Gastrocnemius medialis (tissue), 4 donors: ENCODE data around the gene LEMD2. TPM values are rescaled to one million over a fixed set of nuclear protein-coding genes. Genes with fewer than 3 reads are reported as not detected.
A peak's percentile ranks its signal among the peaks of the same experiment; 100 is the strongest.

ENCODE experiments used
- ATAC-seq, 2 donors: fragments of 150-250 bp; one replicate each; pipeline ENCODE4 v1.9.1; 2016
- DNase-seq, 2 donors: peaks; one replicate each; pipeline ENCODE4 v3.0.0-alpha.2; 2019
- H3K27ac ChIP-seq, 4 donors: fragments of 200-600 bp; sonication (generic); 1 replicate in 1 of 4; 2 replicates in 3 of 4; pipeline ENCODE4 v1.5.1; 2016 to 2018; ENCODE audit warnings: mild to moderate bottlenecking in 2 of 4, moderate library complexity in 1 of 4
- H3K27me3 ChIP-seq, 3 donors: fragments of 200-600 bp; sonication (generic) in 2 of 3; 1 replicate in 1 of 3; 2 replicates in 2 of 3; pipeline versions ENCODE4 v1.5.1 to v1.6.0; 2016 to 2019; ENCODE audit warnings: mild to moderate bottlenecking in 1 of 3, moderate library complexity in 1 of 3
- H3K36me3 ChIP-seq, 2 donors: fragments of 200-600 bp; sonication (generic) in 1 of 2; one replicate each; pipeline ENCODE4 v1.5.1; 2017 to 2018
- H3K4me1 ChIP-seq, 2 donors: fragments of 200-600 bp; sonication (generic) in 1 of 2; one replicate each; pipeline ENCODE4 v1.5.1; 2016 to 2017; ENCODE audit warnings: mild to moderate bottlenecking in 2 of 2
- H3K4me3 ChIP-seq, 4 donors: fragments of 200-600 bp; sonication (generic) in 3 of 4; 1 replicate in 1 of 4; 2 replicates in 3 of 4; pipeline ENCODE4 v1.5.1; 2016 to 2019; ENCODE audit warnings: mild to moderate bottlenecking in 2 of 4
- H3K9me3 ChIP-seq, 3 donors: fragments of 200-600 bp; sonication (generic) in 2 of 3; 1 replicate in 1 of 3; 2 replicates in 2 of 3; pipeline ENCODE4 v1.5.1; 2016 to 2019
- POLR2A ChIP-seq, 2 donors: fragments of 450-650 bp; IDR thresholded peaks; one replicate each; pipeline ENCODE4 v1.6.1; 2017; ENCODE audit warnings: antibody characterized with exemption in 2 of 2, mild to moderate bottlenecking in 2 of 2, moderate library complexity in 2 of 2
- in situ Hi-C, 4 donors: fragments of 200-750 bp; cut with MboI; loops; one replicate each; pipeline versions ENCODE4 v1.15.0 to v1.8.0; 2017; ENCODE audit warnings: low sequenced_read_pairs in 4 of 4
- intact Hi-C: fragments of 100-400 bp; cut with DNase I; formaldehyde crosslinking; loops from one replicate; pipeline ENCODE4 v1.15.1; 2023; ENCODE audit warnings: low total_unique reads
- total RNA-seq, 4 donors: library from RNA; depleted of rRNA; stranded (reverse); fragments of >200 nt; gene quantifications; one replicate each; pipeline versions ENCODE4 v1.1.0 to v1.2.3, GENCODE V29; 2016
- TF ChIP-seq, protein P1 (sequence below), 5 experiments: fragments of 450-650 bp in 3 of 5; fragments of 200-600 bp in 2 of 5; sonication (generic) in 2 of 5; IDR thresholded peaks in 4 of 5; conservative IDR thresholded peaks in 1 of 5; 1 replicate in 4 of 5; 2 replicates in 1 of 5; pipeline ENCODE4 v1.5.1; 2016 to 2019; ENCODE audit warnings: antibody characterized with exemption in 5 of 5, mild to moderate bottlenecking in 3 of 5, moderate library complexity in 3 of 5

The LEMD2 gene
- total RNA-seq, 4 donors from 2014 or later: 34.1 to 39.1 (median 38.1) TPM

DNA sequence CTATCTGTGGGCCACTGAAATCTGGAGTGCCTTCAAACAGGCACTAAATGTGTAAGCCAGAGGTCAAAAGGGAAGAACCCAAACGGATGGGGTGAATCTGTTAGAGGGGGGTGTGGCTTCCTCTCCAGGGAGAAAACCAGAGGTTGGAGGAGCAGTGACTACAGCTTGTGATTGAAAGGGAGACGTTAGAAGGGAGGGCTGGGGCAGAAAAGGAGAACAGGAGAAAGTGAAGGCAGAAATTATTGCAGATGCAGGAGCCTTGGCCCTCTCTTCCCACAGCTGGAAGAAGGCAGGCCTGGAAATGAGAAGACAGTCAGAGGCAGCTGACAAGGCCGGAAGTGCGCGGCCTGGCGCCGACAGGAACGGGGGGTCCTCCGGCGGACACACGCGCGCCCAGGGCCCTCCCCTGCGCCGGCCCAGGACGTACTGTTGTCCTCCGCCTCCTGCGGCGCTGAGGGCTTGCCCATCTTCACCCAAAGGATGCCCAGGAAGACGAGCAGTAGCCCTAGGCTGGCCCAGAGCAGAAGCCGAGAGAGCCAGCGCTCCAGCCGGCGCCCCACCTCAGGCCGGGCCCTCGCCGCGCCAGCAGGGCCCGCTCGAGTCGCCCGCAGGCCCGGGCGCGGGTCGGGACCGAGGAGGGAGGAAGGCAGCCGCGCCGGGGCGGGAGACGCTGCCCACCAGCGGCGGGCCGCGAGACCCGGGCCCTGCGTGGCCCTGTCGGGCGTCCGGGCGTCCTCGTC, 806 bp downstream of the LEMD2 start:
- Histone ChIP-seq H3K27ac (peak overlapping the region; percentile 94 to 97 (median 94)), H3K4me1 (peaks cover 31 to 36% of the 10 kb centered on the region in 2 donors), H3K4me3 (peak overlapping the region; percentile 66 to 90 (median 68)), H3K27me3 (peaks cover 0 to 3% (median 1%) of the 10 kb centered on the region in 3 donors), H3K36me3 (peaks cover 0 to 24% of the 10 kb centered on the region in 2 donors), H3K9me3 (no peaks in the 10 kb centered on the region)
- ATAC-seq (peak; percentile 63 to 78), DNase-seq (peak; percentile 74 to 75)
- in situ Hi-C loops: no loop called here
- TF ChIP-seq, protein P1, sequence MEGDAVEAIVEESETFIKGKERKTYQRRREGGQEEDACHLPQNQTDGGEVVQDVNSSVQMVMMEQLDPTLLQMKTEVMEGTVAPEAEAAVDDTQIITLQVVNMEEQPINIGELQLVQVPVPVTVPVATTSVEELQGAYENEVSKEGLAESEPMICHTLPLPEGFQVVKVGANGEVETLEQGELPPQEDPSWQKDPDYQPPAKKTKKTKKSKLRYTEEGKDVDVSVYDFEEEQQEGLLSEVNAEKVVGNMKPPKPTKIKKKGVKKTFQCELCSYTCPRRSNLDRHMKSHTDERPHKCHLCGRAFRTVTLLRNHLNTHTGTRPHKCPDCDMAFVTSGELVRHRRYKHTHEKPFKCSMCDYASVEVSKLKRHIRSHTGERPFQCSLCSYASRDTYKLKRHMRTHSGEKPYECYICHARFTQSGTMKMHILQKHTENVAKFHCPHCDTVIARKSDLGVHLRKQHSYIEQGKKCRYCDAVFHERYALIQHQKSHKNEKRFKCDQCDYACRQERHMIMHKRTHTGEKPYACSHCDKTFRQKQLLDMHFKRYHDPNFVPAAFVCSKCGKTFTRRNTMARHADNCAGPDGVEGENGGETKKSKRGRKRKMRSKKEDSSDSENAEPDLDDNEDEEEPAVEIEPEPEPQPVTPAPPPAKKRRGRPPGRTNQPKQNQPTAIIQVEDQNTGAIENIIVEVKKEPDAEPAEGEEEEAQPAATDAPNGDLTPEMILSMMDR (IDR thresholded peaks at IDR 0.05 in 4 of 5, conservative IDR thresholded peaks at IDR 0.05 in 1 of 5): peak in 2 of 5 experiments; percentile 4 to 5
- TF ChIP-seq POLR2A (IDR thresholded peaks at IDR 0.05): peak; percentile 89 to 96
- intact Hi-C loops: loop anchor here (2.0 to 5.0 kb wide), 3 partner anchors 17 to 201 kb away; no protein-coding TSS in a partner anchor

DNA sequence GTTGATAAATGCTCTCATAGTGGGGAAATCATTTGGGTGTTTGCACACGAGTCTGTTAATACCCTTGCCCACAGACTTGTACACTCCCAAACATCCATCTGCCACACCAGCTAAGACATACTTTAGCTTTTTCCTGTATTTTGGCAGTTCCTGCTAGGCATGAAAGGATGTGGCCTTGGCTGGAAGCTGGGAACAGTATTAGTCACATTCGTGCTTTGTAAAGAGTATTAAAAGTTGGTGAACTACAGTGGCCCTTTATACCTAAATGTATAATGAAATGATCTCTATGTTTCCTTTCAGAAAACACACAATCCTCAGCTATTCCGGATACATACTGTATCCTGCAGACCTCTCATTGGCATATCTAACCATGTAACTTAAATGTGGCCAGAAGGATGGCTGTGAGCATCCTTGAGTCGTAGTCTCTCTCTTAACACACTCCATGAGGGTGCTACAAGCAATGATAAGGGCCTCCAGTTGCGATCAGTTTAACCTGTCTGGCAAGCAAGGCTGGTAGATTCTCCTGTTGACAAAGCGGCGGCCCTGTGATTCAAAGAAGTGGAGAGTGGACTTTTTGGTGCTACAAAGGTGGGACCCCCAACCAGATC, 1.5 kb downstream of the LEMD2 start:
- TF ChIP-seq POLR2A (IDR thresholded peaks at IDR 0.05): no peak
- TF ChIP-seq, protein P1 (IDR thresholded peaks at IDR 0.05 in 4 of 5, conservative IDR thresholded peaks at IDR 0.05 in 1 of 5): no peak
- Histone ChIP-seq H3K36me3 (peaks cover 0 to 31% of the 10 kb centered on the region in 2 donors), H3K27ac (peak overlapping the region; percentile 94 to 97 (median 94)), H3K9me3 (no peaks in the 10 kb centered on the region), H3K27me3 (no peaks in the 10 kb centered on the region), H3K4me1 (peaks cover 31 to 36% of the 10 kb centered on the region in 2 donors), H3K4me3 (peak overlapping the region; percentile 66 to 90 (median 68))
- DNase-seq (no peak), ATAC-seq (no peak)
- in situ Hi-C loops (no loop called here), intact Hi-C loops (loop anchor here (5.0 kb wide), 2 partner anchors 155 to 200 kb away; no protein-coding TSS in a partner anchor)

DNA sequence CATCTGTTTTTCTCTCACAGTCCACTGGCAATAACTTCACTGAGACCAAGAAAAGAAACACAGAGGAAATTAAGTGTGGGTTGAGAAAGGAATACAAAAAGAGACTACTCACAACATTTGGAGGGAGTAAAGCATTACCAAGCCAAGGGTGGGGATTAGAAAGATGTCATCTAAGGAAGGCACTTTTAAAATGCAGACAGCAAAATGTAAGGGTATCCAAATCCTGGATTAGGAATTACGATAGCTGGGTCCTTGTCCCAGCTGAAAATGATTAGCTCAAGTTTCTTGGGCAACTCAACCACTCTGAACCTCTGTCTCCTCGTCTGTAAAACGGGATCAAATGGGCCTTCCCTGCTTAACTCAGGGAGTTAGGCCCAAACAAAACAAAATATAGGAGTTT, 2.2 kb downstream of the LEMD2 start:
- H3K27me3 ChIP-seq: no peaks in the 10 kb centered on the region
- peak overlapping the region in 1 of 4 donors; percentile 66 for H3K4me3 ChIP-seq
- H3K4me1 ChIP-seq: peaks cover 31 to 36% of the 10 kb centered on the region in 2 donors
- H3K36me3 ChIP-seq: peaks cover 0 to 38% of the 10 kb centered on the region in 2 donors
- no peak for TF ChIP-seq POLR2A (IDR thresholded peaks at IDR 0.05)
- TF ChIP-seq, protein P1 (IDR thresholded peaks at IDR 0.05 in 4 of 5, conservative IDR thresholded peaks at IDR 0.05 in 1 of 5): no peak
- DNase-seq (no peak), ATAC-seq (no peak)
- in situ Hi-C loops (no loop called here), intact Hi-C loops (loop anchor here (5.0 kb wide), 2 partner anchors 154 to 199 kb away; no protein-coding TSS in a partner anchor)
- H3K9me3 ChIP-seq: no peaks in the 10 kb centered on the region
- H3K27ac ChIP-seq: peak overlapping the region; percentile 94 to 97 (median 94)

DNA sequence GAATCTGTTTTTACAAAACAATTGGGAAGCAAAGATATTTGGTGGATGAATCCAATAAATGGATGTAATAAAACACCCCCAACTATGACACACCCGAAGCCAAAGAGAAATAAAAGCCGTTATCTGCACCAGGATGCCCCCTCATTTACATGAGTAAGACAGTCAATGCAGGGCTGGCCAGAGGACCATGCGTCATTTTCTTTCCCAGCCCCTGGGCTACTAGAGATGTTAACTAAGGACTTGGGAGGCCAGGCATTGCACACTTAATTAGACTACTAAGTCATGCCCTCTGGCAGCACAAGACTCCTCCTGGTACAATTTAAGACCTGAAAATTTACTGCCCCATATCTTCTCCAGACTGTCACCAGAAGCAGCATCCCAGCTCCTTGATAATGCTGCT, 3.2 kb downstream of the LEMD2 start:
- H3K36me3 ChIP-seq: peaks cover 0 to 42% of the 10 kb centered on the region in 2 donors
- H3K4me1 ChIP-seq: peaks cover 40 to 43% of the 10 kb centered on the region in 2 donors
- in situ Hi-C loops (no loop called here), intact Hi-C loops (loop anchor here (5.0 kb wide), 2 partner anchors 153 to 198 kb away; no protein-coding TSS in a partner anchor)
- no peak for ATAC-seq
- H3K27ac ChIP-seq: peak overlapping the region; percentile 94 to 97 (median 94)
- H3K4me3 ChIP-seq: no peak overlapping the region
- no peak for TF ChIP-seq POLR2A (IDR thresholded peaks at IDR 0.05)
- TF ChIP-seq, protein P1 (IDR thresholded peaks at IDR 0.05 in 4 of 5, conservative IDR thresholded peaks at IDR 0.05 in 1 of 5): no peak
- H3K27me3 ChIP-seq: no peaks in the 10 kb centered on the region
- H3K9me3 ChIP-seq: no peaks in the 10 kb centered on the region
- DNase-seq: no peak
